H1 (cell line): ENCODE data around the gene ARHGEF26. TPM values are rescaled to one million over a fixed set of nuclear protein-coding genes. Genes with fewer than 3 reads are reported as not detected.

ENCODE experiments used
- POU5F1 ChIP-seq: IDR thresholded peaks from 2 replicates; pipeline ENCODE4 v1.6.1; 2011; ENCODE audit warnings: low read depth, mild to moderate bottlenecking, low read length, moderate library complexity
- polyA plus RNA-seq, 7 experiments: library from polyadenylated mRNA; depleted of rRNA in 3 of 7; stranded (reverse) in 5 of 7; unstranded in 2 of 7; fragments of >200 nt in 5 of 7; fragments of 200-250 nt in 2 of 7; gene quantifications; 1 replicate in 5 of 7; 2 replicates in 1 of 7; 4 replicates in 1 of 7; pipeline versions ENCODE4 v1.2.1 to v1.2.3, GENCODE V29; 2011 to 2013; ENCODE audit warnings: missing spikeins in 2 of 7, mixed read lengths in 2 of 7
- total RNA-seq: library from RNA; stranded (reverse); fragmentation: NEBNext Ultra II Directional; extraction: Animal tissue kit (Norgen Biotek cat#: 25700); gene quantifications from 2 replicates; pipeline ENCODE4 v1.2.1, GENCODE V29; 2021

Gene ARHGEF26
- total and polyA plus RNA-seq, 2 of the 8 experiments (the other 6 are each of a cell fraction or from before 2014, with no cell fraction given) = 3.1 to 15.6 TPM

DNA sequence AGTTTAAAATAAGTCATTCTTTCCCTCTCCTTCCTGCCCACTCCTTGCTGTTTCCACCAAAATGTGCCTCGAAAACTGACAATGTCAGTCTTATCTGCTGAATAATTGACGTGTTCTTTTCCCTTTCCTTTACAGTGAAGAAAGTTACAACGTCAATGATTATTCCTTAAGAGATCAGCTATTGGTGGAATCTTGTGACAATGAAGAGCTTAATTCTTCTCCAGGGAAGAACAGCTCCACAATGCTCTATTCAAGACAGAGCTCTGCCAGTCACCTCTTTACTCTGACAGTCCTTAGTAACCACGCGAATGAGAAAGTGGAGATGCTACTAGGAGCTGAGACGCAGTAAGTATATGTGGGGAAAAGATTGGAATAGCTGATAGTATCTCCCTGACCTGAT lies 119.0 kb downstream of the ARHGEF26 start (continued):
- TF ChIP-seq POU5F1 = no peak
